Nucleus accumbens (tissue), 56 donors: Measurements from ENCODE around the gene SPARC.
A peak's percentile ranks its signal among the peaks of the same experiment; 100 is the strongest.

ENCODE experiments used
- DNase-seq, 56 donors: peaks; one replicate each; lab custom pipeline; 2025; lab: John Stamatoyannopoulos, UW

The SPARC gene

DNA sequence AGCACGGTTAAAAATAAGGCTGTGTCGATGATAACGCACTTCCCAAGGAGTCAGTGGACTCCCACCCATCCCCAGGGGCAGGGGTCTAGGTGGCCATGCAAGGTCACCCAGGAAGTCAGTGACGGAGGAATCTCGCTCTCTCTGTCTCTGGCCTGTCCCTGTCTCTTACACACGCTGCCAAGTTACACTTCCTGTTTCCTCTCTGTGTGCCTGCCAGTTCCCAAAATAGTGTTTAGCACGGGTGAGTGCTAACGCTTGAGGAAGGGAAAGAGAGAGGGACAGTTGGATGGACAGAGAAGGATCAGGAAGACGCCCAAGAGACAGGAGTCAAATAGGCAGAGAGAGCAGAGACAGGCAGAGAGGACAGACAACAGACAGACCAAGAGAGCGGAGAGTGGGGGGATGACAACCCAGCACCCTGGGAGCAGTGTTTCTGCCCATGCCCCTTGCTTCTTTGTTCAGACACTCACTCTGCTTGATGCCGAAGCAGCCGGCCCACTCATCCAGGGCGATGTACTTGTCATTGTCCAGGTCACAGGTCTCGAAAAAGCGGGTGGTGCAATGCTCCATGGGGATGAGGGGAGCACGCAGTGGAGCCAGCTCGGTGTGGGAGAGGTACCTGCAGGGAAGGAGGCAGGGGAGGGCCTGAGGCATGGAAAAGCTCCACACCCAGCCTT lies 23.0 kb downstream of the SPARC start:
- DNase-seq: peak in 14 of 56 donors; percentile 9 to 40 (median 19)

DNA sequence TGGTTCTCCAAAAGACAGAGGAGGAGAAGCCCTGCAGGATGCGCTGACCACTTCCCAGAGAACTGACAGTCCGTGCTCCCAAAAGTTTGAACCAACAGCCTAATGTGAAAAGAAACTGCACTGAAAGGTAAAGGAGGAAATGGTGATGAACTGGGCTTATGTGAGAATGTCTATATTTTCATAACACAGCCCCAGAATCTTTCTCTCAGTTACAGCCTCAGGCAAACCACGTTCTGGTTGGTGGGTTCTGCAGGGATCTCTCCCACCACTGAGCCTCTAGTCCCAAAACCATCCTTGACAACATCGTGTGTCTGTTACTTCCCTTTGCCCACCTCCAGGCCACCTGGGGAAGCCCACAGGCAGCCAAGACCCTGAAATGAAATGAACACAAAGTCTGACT lies 23.9 kb downstream of the SPARC start:
- no peak for DNase-seq

DNA sequence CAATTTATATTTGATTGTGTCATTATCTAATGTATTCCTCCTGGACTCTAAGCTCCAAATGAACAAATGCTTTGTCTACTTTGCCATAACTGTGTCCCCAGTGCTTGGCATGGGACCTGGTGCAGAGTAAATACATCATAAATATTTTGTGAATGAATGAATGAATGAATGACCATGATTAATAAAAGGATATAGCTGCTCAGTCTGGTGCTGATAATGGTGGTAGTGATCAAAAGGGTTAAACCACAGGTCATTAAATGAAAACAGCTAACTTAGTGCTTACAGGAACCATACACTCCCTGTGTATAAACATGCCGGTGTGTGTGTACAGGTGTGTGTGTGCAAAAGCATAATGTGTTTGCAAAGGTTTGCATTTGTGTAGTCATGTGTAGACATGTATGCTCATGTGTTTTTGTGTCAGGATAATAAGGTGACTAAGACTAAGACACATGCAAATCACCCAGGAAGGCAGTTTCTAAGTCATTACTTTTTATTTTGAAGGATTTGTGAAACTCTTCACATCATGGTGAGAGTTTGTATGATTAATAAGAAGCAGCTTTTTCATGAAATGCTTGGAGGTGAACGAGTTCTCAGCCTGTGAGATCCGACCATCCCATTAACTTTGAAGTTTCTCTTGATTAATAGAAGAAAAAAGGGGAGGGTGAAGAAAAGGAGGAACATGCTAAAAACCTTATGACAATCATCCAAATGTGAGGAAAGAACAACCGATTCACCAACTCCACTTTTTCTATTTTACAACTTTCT lies 24.6 kb downstream of the SPARC start:
- DNase-seq: no peak

DNA sequence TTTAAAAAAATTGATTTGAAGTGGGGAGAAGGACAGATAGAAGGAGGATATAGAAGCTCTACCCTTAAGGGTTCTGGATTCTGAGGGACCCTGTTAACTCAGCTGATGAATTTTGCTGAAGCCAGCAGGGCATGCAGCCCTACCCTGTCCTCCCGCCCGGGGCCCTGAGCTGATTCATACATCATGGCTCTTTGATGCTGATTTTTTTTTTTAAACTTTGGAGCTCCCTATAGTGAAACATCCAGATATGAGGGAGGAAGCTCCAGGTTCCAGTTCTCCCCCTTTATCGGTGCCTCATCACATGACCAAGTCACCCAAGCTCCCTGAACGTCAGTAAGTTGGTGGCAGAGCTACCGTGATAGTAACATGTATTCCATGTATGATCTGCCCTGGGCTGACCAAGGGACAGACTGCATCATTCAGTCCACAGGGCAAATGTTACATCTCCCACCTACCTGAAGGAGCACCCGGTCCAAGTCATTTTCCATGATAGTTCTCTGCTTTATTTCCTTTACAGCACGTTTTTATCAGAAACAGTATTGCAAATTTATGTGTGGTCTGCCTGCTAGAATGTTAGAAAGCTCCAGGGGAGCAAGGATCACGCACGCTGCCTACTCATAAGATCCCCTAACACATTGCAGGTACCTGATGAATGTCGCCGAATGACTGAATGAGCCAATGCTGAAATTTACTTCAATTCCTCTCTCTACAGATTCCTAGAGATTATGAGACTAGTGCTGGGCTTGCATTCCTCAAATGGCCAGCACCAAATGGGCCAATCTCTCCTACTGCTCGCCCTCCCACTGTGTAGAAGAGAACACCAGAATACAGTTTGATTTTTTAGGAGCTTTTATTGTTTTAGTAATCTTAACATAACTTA lies 25.9 kb downstream of the SPARC start:
- DNase-seq: no peak

DNA sequence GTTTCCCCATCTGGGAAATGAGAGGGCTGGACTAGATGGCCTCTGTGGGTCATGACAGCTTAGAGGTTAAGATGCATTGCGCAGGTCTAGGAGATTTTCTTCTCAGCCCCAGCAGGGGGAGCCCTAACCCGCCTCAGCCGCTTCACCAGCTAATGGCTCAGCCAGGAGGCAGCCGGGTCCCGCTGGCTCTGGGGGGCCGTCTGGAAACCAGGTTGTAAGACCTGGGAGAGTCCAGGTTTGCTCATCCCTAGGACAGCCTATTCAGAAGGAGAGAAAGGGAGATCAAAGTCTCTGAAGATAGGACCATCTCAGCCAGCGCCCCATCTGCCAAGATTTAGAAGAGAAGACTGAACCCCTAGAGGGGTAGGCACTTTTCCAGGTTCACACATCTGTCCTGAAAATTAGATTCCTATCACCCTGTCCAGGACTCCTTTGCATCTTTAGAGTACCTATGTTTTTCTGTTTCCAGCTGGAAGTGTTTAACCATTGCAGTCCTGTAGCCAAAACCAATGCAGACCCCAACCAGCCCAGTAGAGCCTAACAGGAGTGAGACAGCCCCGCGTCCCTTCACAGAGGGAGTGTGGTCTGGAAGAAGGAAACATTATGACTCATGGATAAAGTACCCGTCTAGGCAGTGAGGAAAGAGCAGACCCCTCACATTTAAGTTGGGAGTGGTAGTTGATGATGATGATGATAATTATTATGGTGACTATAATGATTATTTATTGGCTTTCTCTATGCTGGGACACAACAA lies 27.5 kb downstream of the SPARC start:
- DNase-seq: peak in 54 of 56 donors; percentile 14 to 88 (median 73)

DNA sequence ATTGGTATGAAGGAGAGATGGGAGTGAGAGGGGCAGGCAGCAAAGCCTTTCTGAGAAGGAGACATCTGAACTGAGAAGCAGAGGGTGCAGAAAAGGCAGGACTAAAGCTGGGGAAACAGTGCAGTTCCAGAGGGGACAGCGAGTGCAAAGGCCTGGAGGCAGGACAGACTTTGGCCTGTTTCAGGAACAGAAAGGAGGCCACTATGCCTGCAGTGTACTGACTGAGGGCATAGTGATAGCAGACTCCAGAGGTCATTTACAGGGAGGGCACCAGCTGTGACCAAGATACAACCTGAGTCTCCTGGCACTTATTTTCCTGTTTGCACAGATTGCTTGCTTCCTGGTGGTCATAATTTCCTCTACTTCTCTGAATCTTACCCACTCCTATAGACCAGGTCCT lies 29.6 kb downstream of the SPARC start:
- no peak for DNase-seq

DNA sequence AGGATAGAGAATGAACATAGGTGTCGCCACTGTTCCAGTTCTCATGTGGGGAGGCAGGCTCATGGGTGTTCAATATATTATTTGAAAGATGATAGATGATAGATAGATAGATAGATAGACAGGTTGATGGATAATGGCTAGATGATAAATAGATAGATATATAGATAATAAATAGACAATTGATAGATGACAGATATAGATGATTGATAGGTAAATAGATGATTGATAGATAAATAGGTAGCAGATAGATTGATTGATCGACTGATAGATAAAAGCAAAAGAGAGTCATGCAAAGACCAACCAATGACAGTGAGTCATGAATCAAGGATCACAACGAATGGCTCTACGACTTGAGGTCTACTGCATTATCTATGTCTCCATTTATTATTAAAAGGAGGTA lies 30.4 kb downstream of the SPARC start:
- DNase-seq: no peak

DNA sequence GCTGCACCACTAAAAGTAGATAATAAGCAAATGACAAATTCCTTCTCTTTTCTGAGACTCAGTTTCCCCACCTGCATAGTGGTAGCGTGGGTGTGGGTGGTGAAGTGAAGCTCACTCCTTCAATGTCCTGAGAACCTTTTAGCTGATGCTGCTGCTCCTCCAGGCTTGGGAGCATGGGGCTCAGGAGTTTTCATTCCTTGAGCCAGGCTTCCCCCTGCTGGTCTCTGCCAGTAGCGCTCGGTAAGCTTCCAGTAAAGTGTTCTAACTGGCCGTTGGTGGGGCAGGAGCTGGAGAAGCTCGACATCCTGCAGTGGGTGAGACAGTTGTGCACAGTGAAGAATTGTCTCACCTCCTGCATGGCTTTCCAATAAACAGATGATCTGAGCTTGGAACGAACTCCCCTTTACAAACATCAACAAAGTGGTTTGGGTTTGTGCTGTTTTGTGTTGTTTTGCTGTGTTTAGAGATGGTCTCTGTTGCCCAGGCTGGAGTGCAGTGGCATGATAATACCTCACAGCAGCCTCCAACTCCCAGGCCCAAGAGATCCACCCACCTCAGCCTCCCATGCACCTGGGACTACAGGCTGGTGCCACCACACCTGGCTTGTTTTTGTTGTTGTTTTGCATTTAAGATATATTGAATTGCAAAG lies 34.6 kb downstream of the SPARC start:
- DNase-seq: peak in 55 of 56 donors; percentile 5 to 90 (median 62)

DNA sequence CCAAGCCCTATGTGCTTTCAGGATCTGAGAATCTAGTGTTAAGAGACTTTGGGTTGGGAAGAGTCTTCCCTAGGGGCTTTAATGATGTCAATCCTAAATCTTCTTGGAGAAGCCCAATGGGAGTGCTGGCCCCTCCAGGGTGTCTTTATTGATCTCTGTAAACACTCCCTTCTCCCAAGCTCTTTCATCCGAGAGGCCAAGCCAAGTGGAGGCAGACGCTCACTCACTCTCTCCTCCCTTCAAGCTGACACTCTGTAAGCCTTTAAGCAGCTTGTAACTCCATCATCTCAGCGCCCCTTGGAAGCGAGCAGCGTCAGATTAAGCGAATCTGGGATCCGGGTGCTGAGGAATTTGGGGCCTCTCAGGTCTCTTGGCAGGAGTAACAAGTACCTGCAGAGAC lies 37.7 kb downstream of the SPARC start:
- no peak for DNase-seq

DNA sequence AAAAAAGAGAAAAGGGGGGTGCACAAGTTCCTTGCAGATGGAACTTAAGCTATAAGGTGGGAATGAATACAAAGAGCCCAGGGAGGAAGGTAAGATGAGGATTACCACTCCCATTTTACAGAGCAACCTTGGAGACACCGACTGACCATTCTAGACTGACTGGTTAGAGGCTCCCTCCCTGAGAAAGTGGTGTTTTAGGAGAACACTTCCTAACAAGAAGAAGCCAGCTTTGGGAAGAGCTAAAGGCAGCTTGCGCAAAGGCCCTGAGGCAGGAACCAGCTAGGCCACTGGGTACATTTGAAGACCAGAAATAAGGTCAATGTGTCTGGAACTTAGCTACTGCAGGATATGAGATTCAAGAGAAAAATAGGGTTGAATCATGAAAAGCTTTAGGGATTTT lies 38.6 kb downstream of the SPARC start:
- DNase-seq: no peak

DNA sequence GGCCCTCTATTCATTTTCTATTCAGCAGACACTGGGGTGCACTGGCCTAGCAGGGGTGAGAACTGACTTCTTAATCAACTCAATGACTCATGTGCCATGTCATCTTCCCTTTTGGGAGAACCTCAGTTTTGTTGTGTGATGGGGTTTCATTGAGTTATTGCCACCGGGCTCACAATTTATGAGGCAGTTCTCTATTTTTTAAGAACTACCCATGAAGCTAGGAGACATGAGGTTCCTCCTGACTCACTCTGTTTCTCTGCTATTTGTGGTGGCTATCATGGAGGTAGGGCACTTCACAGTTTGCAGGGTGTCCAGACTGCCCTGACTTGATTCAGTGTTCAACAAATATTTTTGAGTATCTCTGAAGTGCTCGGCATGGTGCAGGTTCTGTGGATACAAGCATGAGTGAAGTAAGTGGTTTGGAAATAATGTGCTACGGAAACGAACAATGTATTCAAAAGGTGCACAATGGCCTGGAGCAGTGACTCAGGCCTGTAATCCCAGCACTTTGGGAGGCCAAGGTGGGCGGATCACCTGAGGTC lies 39.3 kb downstream of the SPARC start:
- DNase-seq: no peak

DNA sequence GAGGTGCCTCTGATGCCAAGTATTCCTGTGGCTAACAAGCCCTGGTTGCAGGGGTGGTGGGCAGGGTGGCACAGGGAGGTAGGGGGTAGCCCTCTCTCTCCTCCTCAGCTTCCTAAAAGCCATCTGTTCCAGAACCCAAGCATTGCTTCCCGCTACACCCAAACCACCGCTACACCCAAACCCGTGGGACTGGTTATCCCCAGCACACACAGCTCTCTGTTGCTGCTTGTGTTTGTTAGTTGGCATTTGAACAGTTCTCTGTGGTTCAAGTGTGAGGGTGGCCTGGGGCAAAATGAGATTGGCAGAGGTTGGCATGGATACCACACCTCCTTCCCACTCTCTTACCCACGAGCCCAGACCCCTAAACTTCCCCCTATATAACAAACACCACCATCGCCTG lies 40.4 kb downstream of the SPARC start:
- DNase-seq: no peak

DNA sequence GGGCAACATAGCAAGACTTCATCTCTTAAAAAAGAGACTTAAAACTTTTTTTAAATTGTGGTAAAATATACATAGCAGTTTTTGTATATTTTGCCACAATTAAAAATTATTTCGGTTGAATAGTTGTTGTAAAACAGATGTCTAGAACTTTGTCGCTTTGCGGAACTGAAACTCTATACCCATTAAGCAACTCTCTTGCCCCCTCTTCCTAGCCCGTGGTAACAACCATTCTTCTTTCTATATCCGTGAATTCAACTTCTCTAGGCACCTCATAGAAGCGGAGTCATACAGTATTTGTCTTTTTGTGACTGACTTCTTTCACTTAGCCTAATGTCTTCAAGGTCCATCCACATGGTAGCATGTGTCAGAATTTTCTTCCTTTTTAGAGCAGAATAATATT lies 43.3 kb downstream of the SPARC start:
- DNase-seq: no peak

DNA sequence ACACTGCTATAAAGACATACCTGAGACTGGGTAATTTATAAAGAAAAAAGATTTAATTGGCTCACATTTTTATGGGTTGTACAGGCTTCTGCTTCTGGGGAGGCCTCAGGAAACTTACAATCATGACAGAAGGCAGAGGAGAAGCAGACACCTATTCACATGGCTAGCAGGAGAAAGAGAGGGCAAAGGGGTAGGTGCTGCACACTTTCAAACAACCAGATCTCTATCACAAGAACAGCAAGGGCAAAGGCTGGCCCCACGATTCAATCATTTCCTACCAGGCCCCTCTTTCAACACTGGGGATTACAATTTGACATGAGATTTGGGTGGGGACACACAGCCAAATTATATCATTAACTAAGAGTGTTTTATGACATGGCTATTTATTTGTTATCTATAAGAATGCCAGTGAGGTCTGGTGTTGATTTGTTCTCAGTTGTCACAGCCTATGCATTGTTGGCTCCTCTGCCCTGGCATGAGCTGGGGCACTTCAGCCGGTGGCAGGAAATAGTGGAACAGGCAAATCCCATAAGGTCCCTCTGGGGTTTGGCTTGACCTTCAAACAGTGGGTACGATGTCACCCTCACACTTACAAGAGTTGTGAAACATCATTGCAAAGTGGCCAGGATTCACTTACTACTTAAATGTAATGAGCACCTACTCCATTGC lies 44.1 kb downstream of the SPARC start:
- no peak for DNase-seq

DNA sequence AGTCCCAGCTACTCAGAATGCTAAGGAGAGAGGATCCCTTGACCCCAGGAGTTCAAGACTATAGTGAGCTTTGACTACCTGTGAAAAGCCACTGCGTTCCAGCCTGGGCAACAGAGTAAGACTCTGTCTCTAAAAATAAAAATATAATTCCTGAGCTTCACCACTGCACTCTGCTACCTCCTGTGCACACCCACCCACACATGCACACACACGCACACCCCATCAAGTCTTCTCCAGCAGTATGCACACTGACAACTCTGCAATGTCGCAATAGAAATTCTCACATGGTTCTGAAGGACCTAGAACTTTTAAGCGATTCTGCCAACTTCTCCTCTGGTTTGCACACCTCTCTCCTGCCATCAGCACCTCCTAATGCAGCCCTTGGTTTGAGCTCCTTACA lies 48.1 kb downstream of the SPARC start:
- DNase-seq: peak in 8 of 56 donors; percentile 3 to 34 (median 16)

DNA sequence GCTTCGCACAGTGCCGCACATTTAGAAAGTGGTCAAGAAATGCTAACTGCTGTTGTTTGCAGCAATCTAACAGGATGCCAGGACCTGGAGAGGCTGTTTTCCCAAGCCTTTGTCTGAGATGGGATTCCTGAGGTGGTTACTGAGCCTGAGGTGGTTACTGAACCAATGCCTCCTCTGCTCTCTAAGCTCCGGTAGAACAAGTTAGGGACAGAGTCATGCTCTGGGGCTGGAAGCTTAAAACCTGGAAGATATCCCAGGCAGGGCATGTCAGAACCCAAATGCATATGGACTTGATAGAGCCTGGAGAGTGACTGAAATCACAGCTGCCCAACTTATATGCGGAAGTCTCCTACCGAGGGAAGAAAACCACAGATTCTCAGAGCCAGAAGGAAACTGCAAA lies 49.0 kb downstream of the SPARC start:
- no peak for DNase-seq

DNA sequence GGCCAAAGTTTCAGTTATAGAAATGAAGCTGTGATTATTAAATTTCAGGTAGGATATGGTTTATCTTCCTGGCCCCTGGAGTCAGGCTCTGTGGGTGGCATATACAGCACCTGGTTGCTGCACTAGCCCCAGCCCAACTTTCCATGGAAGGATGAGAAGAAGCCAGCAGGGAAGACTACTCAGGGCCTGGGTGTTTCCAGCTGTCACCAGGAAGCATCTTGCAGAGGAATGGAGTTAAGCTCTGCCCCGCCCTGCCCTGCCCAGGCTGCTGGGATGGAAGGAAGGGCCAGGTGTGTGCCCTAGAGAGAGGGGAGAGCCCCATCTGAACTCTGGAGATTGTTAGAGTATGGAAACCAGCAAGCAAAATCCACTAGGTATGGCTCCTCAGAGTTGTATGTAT lies 52.8 kb downstream of the SPARC start:
- DNase-seq: no peak

DNA sequence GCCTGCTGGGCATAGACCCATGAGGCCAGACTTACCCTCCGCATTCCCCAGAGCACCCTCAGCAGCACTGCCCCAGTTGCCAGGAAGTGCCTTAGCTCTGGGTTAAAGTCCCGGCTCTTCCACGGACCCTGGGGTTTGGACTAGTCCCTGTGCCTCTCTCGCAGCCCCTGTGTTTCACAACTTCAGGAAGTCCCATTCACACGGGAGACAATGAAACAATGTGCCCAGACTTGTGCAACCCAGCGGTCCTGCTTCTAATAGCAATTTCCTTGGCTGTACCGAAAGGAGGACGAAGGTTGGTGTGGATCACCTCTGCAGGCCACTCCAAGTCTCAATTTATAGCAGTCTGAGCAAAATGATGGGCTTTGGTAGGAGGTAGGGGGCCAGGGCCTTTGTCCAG lies 53.8 kb downstream of the SPARC start:
- no peak for DNase-seq

DNA sequence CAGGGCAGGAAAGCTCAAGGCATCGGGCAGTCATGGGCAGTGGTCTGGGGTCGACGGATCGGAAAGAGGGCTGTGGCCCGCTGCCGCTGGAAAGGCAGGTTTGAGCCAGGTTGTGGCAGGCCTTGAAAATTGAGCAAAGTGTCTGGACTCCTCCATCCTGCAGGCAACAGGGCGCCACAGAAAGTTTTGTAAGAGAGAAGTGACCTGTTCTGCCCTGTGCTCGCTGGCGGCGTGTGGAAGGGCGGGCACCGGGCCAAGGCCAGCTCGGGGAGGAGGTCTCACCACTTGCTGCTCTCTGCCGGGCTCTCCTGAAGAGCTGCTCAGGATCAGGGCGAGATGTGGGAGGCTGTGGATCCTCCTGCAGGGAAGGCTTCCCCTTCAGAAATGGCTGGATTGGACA lies 54.2 kb downstream of the SPARC start:
- DNase-seq: peak in 1 of 56 donors; percentile 5
